ENCODE data around the gene FAM83C.

- TF ChIP-seq CTCF (IDR thresholded peaks at IDR 0.05) (no peak), EP300 (IDR thresholded peaks at IDR 0.05) (no peak), POLR2AphosphoS5 (IDR thresholded peaks at IDR 0.05) (peak; percentile 23 to 62 (median 40)), POLR2A (IDR thresholded peaks at IDR 0.05) (peak in 1 of 2 donors; percentile 31)
These were observed 7.8 kb downstream of the FAM83C start, which contains the start of gene EIF6 for GRCh38 chr20:35284267-35284991.
